GM19324 (cell line): ENCODE measurements around the gene LSMEM2.
"Not testable (repeated sequence)": the region's sequence is repeated elsewhere in the genome, so short reads cannot be mapped to it uniquely, and the experiment has no call there.

Source experiments
- ATAC-seq: cut with Tn5 transposase; IDR thresholded peaks from one replicate; pipeline ENCODE4 v1.9.1; 2021; ENCODE audit warnings: mild to moderate bottlenecking, moderate library complexity; ENCODE audit not compliant: unreplicated experiment, low FRiP score

Gene LSMEM2

GRCh38 chr3:50275141-50275995 is 3.5 kb upstream of the LSMEM2 start:
- ATAC-seq: no peak

DNA sequence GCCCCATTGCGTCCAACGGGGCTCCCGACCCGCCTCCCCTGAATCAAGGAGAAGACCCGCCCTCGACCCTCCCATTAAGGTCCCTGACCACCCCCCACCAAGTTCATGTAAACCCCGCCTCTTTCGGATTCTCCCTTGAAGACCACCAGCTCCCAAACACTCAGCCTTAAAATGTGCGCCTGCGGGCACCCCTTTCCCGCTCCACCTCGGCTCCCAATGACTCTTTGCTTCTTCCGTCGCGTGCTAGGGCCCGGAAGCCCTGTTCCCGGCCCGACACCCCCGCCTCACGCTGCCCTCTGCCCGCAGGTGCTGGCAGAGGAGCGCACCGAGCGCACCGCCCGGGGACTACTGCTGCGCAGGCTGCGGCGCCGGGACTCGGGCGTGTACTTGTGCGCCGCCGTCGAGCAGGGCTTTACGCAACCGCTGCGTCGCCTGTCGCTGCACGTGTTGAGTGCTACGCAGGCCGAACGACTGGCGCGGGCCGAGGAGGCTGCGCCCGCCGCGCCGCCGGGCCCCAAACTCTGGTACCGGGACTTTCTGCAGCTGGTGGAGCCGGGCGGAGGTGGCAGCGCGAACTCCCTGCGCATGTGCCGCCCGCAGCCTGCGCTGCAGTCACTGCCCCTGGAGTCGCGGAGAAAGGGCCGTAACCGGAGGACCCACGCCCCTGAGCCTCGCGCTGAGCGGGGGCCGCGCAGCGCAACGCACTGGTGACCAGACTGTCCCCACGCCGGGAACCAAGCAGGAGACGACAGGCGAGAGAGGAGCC is 2.7 kb upstream of the LSMEM2 start:
- ATAC-seq: no peak

- no peak for ATAC-seq
Observed at GRCh38 chr3:50276762-50277101, 2.2 kb upstream of the LSMEM2 start.

DNA sequence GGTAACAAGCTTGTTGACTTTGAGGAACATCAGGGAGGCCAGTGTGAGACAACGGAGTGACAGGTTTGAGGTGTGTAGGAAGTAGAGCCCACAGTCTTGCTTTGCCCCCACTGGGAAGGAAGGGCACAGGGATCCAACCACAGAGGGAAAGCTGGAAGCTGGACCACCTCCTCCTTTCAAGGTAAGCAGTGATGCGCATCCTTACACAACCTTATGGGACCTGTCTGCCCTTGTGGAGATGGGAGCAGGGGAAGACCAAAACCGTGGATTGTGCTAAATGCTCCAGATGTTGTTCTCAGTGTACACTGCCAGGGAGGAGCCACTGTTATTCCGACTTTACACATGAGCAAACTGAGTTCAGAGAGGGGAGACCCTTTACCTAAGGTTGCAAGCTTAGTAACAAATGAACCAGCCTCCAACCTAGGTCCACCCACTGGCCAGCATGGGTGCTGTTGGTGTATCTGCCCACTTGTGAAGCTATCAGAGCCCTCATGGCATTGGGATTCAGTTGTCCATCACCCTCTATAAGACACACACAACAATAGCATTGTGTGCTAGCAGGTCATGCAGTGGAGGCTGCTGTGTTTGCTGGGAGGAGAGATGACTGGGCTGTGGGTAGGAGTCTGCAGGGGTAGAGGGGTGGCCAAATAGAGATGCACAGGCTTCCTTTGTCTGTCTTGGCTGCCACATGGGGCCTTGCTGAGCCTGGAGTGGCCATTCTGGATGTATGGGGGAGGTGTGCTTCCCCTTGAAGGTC is 586 bp upstream of the LSMEM2 start:
- ATAC-seq: no peak

- no peak for ATAC-seq
Observed at GRCh38 chr3:50279255-50280016, 549 bp downstream of the LSMEM2 start.

- not testable (repeated sequence) for ATAC-seq
Observed at GRCh38 chr3:50284121-50284520, 5.2 kb downstream of the LSMEM2 start.

GRCh38 chr3:50286322-50287227 is 7.7 kb downstream of the LSMEM2 start:
- no peak for ATAC-seq

DNA sequence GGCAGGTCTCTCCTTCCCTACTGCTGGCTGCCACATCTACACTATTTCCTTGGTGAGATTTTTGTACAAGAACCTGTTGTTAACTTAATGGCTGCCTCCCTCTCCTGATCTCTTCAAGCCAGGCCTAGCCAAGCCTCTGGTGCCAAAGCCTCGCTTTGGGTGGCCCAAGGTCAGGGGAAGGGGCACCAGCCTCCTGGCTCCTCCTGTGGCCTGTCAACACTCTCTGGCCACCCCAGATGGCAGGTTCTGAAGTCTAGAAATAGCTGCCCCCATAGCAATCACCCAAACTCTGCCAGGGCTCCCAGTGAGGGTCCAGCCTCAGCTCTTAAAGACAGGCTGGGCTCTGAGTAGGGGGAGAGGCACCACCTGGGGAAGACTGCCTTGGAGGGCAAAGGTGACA is 8.4 kb downstream of the LSMEM2 start:
- ATAC-seq: no peak

GRCh38 chr3:50288387-50289007 is 9.6 kb downstream of the LSMEM2 start:
- ATAC-seq: no peak

DNA sequence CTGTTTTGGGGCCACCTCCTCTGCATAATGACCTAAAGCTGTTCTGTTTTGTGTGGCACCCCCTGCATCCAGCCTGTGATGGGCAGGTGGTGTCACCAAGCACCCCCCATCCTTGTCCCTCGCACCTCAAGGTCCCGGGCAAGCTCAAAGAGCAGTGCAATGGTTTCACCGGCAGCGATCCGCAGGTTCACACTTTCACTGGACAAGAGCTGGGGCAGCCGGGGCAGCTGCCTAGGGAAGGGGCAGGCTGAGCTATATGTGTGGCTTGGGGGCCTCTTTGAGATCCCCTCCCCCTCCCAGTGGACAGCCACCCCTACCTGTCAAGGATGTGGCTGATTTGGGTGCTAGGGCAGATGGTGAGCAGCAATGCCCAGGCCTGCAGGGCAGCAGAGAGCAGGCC is 10.2 kb downstream of the LSMEM2 start:
- no peak for ATAC-seq

GRCh38 chr3:50290161-50290641 is 11.3 kb downstream of the LSMEM2 start:
- ATAC-seq: no peak

- peak; percentile 89 for ATAC-seq
Observed at GRCh38 chr3:50292159-50293078, 13.5 kb downstream of the LSMEM2 start, which contains the start of gene IFRD2. TSS of gene IFRD2 (minus strand) at chr3:50292429. CDS start at chr3:50292274, 155 bp downstream.

DNA sequence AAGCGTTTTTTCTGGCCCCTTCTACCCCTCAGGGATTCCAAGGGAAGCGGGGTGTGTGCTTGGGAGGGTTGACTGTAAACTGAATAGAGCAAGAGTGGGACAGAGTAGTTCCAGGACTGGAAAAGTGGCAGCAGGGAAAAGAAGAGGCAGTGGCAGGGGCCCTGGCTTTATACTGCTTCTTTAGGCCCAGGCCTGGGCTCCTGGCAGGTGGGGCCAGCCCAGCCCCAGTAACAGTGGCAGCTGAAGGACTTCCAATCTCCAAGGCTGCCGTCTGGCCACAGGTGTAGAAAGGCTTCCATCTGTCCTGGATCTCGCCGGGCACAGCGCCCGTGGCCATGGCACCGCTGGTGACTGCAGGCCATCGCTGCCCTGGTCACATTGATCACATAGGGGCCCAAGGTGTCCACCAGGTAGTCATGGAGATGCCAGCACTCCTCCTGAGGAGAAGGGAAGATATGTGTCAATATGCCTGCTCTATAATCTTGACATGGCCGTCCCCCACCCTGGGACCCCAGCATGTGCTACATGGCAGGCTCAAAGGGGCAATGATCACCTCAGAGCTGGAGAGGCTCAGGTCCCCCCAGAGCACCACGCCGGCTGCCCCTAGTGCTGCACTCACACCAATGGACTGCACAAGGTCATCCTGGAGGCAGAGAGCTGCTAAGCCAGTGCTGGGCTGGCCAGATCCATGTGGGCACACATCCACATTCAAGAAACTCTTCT is 14.4 kb downstream of the LSMEM2 start:
- no peak for ATAC-seq

DNA sequence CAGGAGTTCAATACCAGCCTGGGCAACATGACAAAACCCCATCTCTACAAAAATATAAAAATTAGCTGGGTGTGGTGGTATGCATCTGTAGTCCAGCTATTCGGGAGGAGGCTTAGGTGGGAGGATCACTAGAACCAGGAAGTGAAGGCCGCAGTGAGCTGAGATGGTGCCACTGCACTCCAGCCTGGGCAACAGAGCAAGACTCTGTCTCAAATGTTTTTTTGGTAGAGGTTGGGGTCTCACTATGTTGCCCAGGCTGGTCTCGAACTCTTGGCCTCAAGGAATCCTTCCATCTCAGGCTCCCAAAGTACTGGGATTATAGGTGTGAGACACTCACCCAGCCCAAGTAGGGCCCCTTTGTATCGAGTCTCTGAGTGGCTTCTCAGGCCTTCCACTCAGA is 15.2 kb downstream of the LSMEM2 start:
- ATAC-seq: no peak

DNA sequence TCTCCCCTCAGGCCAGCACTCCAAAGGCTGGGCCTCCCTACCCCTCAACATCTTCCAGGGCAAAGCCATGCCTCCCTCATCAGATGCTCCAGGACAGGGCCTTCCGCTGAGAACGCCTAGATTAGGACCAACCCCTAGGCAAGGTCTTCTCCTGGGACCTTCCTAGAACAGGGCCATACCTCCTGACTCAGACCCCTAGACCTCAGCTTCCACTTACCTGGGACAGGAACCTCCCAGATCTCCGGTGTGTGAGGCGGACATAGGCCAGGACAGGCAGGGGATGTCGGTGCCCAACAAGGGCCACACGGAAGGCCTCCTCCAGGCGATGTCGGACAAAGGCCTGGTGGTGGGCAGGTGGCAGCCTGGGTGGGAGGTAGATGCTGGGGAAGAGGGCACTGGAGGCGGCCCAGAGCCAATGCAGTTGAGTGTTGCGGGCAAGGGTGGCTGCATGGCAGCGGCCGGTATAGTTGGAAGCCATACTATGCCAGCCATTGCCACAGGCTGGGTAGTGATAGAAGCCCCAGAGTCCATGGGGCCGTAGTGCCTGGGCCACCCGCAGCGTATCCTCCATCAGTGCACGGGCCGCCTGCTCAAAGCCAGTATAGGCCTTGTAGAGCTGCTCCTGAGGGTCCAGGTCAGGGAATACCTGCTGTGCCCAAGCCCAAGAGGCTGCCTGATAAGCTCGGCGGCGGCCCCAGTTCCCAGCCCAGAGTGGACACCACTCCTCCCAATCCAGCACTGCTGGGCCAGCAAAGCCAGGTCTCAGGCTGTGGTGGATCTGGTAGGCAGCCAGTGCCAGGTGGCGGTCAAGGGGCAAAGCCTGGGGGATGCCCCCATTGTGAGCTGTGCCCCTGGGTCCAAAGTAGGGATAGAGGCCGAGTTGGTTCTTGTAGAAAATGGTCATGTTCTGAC is 15.9 kb downstream of the LSMEM2 start:
- no peak for ATAC-seq
